Stimulated activated CD4-positive, alpha-beta T cell treated with anti-CD3 and anti-CD28 coated beads, Interleukin-1b, Interleukin-23, amount 100 ng/mL, for 24 hours (primary cell): Measurements from ENCODE around the gene PKD2.
"Not testable (repeated sequence)": the region's sequence is repeated elsewhere in the genome, so short reads cannot be mapped to it uniquely, and the experiment has no call there.

Source experiments
- DNase-seq, 4 experiments: peaks; one replicate each; pipeline ENCODE4 v3.0.0-alpha.2; 2020; ENCODE audit warnings: low read depth in 4 of 4, low spot score in 1 of 4

PKD2 gene

DNA sequence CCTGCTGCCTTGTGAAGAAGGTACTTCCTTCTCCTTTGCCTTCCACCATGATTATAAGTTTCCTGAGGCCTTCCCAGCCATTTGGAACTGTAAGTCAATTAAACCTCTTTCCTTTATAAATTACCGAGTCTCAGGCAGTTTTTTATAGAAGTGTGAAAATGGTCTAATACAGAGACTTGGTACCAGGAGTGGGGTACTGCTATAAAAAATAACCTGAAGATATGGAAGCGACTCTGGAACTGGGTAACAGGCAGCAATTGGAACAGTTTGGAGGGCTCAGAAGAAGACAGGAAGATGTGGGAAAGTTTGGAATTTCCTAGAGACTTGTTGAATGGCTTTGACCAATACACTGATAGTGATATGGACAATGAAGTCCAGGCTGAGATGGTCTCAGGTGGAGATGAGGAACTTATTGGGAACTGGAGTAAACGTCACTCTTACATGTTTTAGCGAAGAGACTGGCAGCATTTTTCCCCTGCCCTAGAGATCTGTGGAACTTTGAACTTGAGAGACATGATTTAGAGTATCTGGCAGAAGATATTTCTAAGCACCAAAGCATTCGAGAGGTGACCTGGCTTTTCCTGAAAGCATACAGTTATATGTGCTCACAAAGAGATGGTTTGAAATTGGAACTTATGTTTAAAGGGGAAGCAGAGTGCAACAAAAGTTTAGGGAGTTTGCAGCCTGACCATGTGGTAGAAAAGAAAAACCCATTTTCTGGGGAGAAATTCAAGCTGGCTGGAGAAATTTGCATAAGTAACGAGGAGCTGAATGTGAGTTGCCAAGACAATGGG is 18.6 kb downstream of the PKD2 start:
- not testable (repeated sequence) for DNase-seq

GRCh38 chr4:88027611-88028608 is 20.5 kb downstream of the PKD2 start:
- DNase-seq: no peak

GRCh38 chr4:88028946-88029345 is 21.5 kb downstream of the PKD2 start:
- DNase-seq: no peak

- DNase-seq: no peak
Observed at GRCh38 chr4:88029556-88029955, 22.1 kb downstream of the PKD2 start.

DNA sequence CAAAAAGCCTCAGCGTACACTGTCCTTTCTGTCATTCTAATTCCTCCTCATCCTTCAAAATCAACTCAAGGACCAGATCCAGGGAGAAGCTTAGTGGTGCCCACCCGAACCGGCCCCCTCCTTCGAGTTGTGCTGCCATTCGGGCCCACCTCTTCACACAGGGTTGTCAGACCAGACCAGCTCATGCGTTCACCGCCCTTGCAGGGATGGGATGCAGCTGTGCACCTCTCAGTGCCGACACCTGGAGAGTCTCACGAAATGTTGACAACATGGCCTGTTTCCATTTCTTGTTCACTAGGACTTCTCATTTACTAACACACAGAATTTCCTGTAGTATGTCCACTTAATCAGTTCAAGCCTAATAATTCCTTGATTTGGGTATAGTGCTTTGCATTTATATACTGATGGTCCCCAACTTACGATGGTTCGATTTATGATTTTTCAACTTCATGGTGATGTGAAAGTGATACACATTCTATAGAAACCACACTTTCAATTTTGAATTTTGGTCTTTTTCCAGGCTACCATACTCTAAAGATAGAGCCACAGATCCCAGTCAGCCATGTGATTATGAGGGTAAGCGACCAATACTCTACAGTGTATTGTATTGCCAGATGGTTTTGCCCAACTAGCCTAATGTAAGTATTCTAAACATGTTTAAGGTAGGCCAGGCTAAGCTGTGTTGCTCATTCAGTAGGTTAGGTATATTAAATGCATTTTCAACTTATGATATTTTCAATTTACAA is 23.3 kb downstream of the PKD2 start:
- DNase-seq: no peak

DNA sequence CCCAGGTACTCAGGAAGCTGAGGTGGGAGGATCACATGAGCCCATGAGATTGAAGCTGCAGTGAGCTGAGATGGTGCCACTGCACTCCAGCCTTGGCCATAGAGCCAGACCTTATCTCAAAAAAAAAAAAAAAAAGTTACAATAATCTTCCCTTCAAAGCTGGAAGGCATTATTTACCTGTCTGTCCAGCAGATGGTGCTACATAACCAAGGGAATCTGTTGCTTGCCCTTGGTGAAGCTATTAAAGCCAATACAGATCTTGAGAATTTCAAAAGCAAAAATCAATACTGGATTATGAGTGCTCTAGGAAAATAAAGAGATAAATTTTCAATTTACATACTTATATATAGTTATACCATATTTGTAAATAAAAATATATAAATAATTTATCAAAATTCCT is 25.9 kb downstream of the PKD2 start:
- peak in 1 of 4 experiments; percentile 7 for DNase-seq

DNA sequence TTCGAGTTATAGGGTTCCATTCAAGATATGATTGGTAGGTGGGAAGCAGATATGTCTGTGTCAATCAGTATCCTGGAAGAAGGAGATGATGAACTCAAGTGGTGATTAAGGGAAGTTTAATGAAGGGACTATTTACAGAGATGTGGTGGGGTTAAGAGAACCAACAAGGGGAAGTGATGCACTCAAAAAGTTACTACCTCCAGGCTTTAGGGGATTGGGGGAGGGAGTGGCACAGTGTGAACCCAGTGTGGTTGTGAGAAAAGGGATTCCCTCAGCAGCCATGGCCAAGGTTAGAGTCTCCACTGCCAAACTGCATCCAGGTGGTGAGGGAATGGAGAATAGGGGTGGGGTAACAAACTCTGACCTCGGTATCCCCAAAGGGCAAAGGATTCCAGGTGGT is 27.9 kb downstream of the PKD2 start:
- DNase-seq: no peak

DNA sequence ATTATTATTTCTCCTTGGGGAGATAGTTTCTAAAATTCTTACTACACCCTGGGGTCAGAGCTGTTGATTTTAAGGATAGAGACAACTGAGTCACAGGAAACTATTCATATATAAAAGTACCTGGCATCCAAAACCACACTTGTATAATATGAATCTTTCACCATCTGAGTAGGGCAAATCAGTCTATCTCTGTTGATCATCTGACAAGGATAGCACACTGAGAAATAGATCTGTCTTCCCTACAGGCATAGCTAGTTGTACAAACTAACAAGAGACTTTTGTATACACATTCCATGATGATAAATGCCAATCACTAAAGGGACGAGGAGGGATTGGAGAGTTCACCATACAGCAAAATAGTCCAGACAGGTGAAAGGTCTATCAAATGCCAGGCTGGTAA is 30.0 kb downstream of the PKD2 start:
- DNase-seq: no peak

- DNase-seq: no peak
Observed at GRCh38 chr4:88037936-88038335, 30.5 kb downstream of the PKD2 start.

- no peak for DNase-seq
Observed at GRCh38 chr4:88040707-88041106, 33.3 kb downstream of the PKD2 start.

- DNase-seq: no peak
Observed at GRCh38 chr4:88041626-88042025, 34.2 kb downstream of the PKD2 start.

DNA sequence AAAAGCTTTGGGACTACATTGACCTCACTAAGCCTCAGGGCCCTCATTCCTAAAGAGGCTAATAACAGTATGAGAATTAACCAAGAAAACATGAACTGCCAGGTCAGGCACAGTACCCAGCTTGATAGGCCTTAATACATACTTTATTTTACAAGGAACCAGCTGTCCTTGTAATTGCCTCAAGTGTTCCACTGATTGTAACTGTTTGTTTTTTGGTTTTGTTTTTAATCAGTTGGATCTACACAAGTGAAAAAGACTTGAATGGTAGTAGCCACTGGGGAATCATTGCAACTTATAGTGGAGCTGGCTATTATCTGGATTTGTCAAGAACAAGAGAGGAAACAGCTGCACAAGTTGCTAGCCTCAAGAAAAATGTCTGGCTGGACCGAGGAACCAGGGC is 35.6 kb downstream of the PKD2 start:
- DNase-seq: no peak

- DNase-seq: no peak
Observed at GRCh38 chr4:88043586-88044340, 36.3 kb downstream of the PKD2 start.

- DNase-seq: no peak
Observed at GRCh38 chr4:88045021-88045420, 37.6 kb downstream of the PKD2 start.

DNA sequence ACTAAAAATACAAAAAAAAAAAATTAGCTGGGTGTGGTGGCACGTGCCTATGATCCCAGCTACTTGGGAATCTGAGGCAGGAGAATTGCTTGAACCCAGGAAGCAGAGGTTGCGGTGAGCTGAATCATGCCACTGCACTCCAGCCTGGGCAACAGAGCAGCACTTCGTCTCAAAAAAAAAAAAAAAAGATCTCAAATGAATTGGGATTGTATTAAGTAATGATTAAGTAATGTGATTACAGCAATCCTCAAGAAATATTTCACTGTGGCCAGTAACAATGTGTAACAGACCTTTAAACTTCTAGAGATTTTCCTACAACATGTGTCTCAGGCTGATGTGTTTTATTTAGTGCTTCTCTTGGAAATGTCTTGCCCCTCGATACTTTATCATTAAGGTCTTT is 46.8 kb downstream of the PKD2 start:
- no peak for DNase-seq

DNA sequence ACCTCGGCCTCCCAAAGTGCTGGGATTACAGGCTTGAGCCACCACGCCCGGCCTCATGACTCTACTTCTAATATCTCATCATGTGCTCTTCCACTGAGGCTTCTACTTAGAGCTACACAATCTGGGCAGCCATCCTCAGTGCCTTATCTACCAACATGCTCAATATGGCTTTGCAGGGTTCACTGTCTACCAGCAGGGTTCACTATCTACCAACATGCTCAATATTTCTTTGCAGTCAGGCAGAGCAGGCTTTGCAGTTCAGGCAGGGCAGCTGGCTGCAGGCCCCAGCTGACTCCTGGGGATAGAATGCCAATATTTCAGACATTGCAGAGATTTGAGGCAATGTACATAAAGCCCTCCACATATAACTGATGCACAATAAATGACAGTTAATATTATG is 47.5 kb downstream of the PKD2 start:
- DNase-seq: no peak

DNA sequence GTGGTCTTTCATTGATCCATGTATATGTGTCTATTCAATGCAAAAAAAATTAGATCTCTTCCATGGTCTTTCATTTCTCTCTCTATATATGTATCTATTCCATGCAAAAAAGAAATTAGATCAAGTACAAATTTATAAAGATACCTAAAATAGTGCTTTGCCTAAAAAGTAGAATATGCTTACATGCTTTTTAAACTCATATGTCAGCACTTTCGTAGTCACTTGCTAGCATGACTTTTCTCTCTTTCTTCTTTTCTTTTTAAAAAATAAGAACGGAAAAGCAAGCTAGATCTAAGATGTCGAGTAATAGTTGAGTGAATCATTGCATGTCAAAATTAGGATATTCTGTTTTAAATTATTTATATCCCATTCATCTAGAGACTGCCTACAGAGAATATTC is 50.9 kb downstream of the PKD2 start:
- no peak for DNase-seq

- no peak for DNase-seq
Observed at GRCh38 chr4:88059766-88060165, 52.3 kb downstream of the PKD2 start.

GRCh38 chr4:88060431-88060830 is 53.0 kb downstream of the PKD2 start:
- no peak for DNase-seq

- DNase-seq: no peak
Observed at GRCh38 chr4:88062311-88062710, 54.9 kb downstream of the PKD2 start.

- no peak for DNase-seq
Observed at GRCh38 chr4:88062843-88063242, 55.4 kb downstream of the PKD2 start.
